Left colon (tissue), 2 donors: ENCODE results near the gene THTPA. TPM values are rescaled to one million over a fixed set of nuclear protein-coding genes. Genes with fewer than 3 reads are reported as not detected.

Experiments used
- ATAC-seq: fragments of 200-7000 bp; cut with Tn5 transposase; one replicate; pipeline ENCODE4 v1.9.1; 2020; ENCODE audit warnings: mild to moderate bottlenecking, moderate library complexity
- DNase-seq, 2 donors: peaks; one replicate each; pipeline ENCODE4 v3.0.0-alpha.2; 2020
- intact Hi-C, 2 donors: fragments of 100-400 bp; cut with DNase I in 1 of 2; cut with micrococcal nuclease in 1 of 2; formaldehyde crosslinking; loops; one replicate each; pipeline versions ENCODE4 v1.11.2 to v1.14.0; 2022; cut with DNase I, micrococcal nuclease
- long read RNA-seq: library from polyadenylated mRNA; unstranded; transcript quantifications from one replicate; pipeline ENCODE4 v2.0.0, GENCODE V29; 2021
- total RNA-seq, 2 donors: library from RNA; stranded (reverse); fragmentation: NEBNext Ultra II Directional; extraction: Animal tissue kit (Norgen Biotek cat#: 25700); gene quantifications; one replicate each; pipeline ENCODE4 v1.2.1, GENCODE V29; 2021
- donor health status: DM: no; HTN: no; CAD: no.
- donor health status: DM: yes; HTN: yes; CAD: no.

THTPA gene
- total RNA-seq = 10 to 100 TPM; 15.7 to 16.6 TPM
- long read RNA-seq, transcript THTPA-201 (2 exons, 2,860 nt) = major isoform, 9 of 16 reads
- long read RNA-seq, transcript THTPA-205 (2 exons, 571 nt) = minor isoform, 5 of 16 reads
- long read RNA-seq, partial matches to known transcripts = 0 of 16 reads
- long read RNA-seq, other reads (novel, unspliced or antisense) = 0 of 16 reads

- DNase-seq = peak; percentile 95 to 98
- intact Hi-C loops = loop anchor here in 1 of 2 donors (5.0 kb wide), 1 partner anchor 79 kb away; no protein-coding TSS in a partner anchor
- peak; percentile 83 for ATAC-seq
Measured at GRCh38 chr14:23555882-23556699, at the start of gene THTPA. THTPA (plus strand) TSS chr14:23556271; CDS start chr14:23556758, 487 bp downstream.

GRCh38 chr14:23512156-23512555, 43.9 kb upstream of the THTPA start:
- DNase-seq (no peak), ATAC-seq (no peak)
- intact Hi-C loops = no loop called here

GRCh38 chr14:23513005-23513817, 42.9 kb upstream of the THTPA start:
- intact Hi-C loops = no loop called here
- ATAC-seq (no peak), DNase-seq (no peak)

- intact Hi-C loops = no loop called here
- ATAC-seq = no peak
- no peak for DNase-seq
Measured at GRCh38 chr14:23513818-23514643, 42.0 kb upstream of the THTPA start.

- DNase-seq = no peak
- intact Hi-C loops = no loop called here
- no peak for ATAC-seq
Measured at GRCh38 chr14:23514644-23514957, 41.5 kb upstream of the THTPA start.

- no peak for ATAC-seq
- intact Hi-C loops = no loop called here
- no peak for DNase-seq
Measured at GRCh38 chr14:23517650-23518326, 38.3 kb upstream of the THTPA start.

GRCh38 chr14:23518709-23519108, 37.4 kb upstream of the THTPA start:
- ATAC-seq = no peak
- intact Hi-C loops = no loop called here
- no peak for DNase-seq

- ATAC-seq (no peak), DNase-seq (no peak)
- intact Hi-C loops = no loop called here
Measured at GRCh38 chr14:23520899-23521533, 35.1 kb upstream of the THTPA start.

- ATAC-seq = no peak
- no peak for DNase-seq
- intact Hi-C loops = no loop called here
Measured at GRCh38 chr14:23521785-23522640, 34.1 kb upstream of the THTPA start.

GRCh38 chr14:23522643-23523198, 33.4 kb upstream of the THTPA start:
- intact Hi-C loops = no loop called here
- ATAC-seq (no peak), DNase-seq (no peak)

- DNase-seq (no peak), ATAC-seq (no peak)
- intact Hi-C loops = no loop called here
Measured at GRCh38 chr14:23523229-23524016, 32.6 kb upstream of the THTPA start.

- DNase-seq (no peak), ATAC-seq (no peak)
- intact Hi-C loops = no loop called here
Measured at GRCh38 chr14:23524954-23525353, 31.1 kb upstream of the THTPA start.

GRCh38 chr14:23525611-23526010, 30.5 kb upstream of the THTPA start:
- no peak for ATAC-seq
- intact Hi-C loops = no loop called here
- DNase-seq = no peak

- no peak for DNase-seq
- ATAC-seq = no peak
- intact Hi-C loops = no loop called here
Measured at GRCh38 chr14:23528555-23528954, 27.5 kb upstream of the THTPA start.

GRCh38 chr14:23529016-23529415, 27.1 kb upstream of the THTPA start:
- intact Hi-C loops = no loop called here
- no peak for ATAC-seq
- no peak for DNase-seq

GRCh38 chr14:23530375-23531055, 25.6 kb upstream of the THTPA start:
- intact Hi-C loops = no loop called here

More at GRCh38 chr14:23530375-23531055, 25.6 kb upstream of the THTPA start:
- ATAC-seq (no peak), DNase-seq (no peak)
